Astrocyte (in vitro differentiated cells and primary cell): Measurements from ENCODE around the gene KDM4B. TPM values are rescaled to one million over a fixed set of nuclear protein-coding genes. Genes with fewer than 3 reads are reported as not detected.

Experiments
- DNase-seq: peaks from one replicate; pipeline ENCODE4 v3.0.0-alpha.2; 2010; ENCODE audit warnings: low read depth
- FAIRE-seq: peaks from 2 replicates; lab custom pipeline; 2011; peaks lifted over from hg19 to GRCh38; lab: Jason Lieb, UNC
- H2AFZ ChIP-seq: 2 replicates; pipeline ENCODE4 v1.6.0; 2012; ENCODE audit warnings: low read depth, low read length, inconsistent platforms
- H3K27ac ChIP-seq: 2 replicates; pipeline ENCODE4 v1.5.1; 2011; ENCODE audit warnings: low read depth, low read length, inconsistent platforms
- H3K27me3 ChIP-seq: 2 replicates; pipeline ENCODE4 v1.6.0; 2011; ENCODE audit warnings: low read length, inconsistent platforms; ENCODE audit not compliant: insufficient read depth
- H3K36me3 ChIP-seq: 2 replicates; pipeline ENCODE4 v1.5.1; 2011; ENCODE audit warnings: low read length, inconsistent platforms; ENCODE audit not compliant: insufficient read depth
- H3K4me1 ChIP-seq: 2 replicates; pipeline ENCODE4 v1.5.1; 2011; ENCODE audit warnings: low read length, inconsistent platforms; ENCODE audit not compliant: insufficient read depth
- H3K4me2 ChIP-seq: 2 replicates; pipeline ENCODE4 v1.6.0; 2012; ENCODE audit warnings: low read length, inconsistent platforms
- H3K4me3 ChIP-seq: 2 replicates; pipeline ENCODE4 v1.5.1; 2011; ENCODE audit warnings: low read depth, mild to moderate bottlenecking, low read length, inconsistent platforms; ENCODE audit not compliant: insufficient read depth
- H3K79me2 ChIP-seq: 2 replicates; pipeline ENCODE4 v1.6.0; 2012; ENCODE audit warnings: mild to moderate bottlenecking, low read length, inconsistent platforms; ENCODE audit not compliant: insufficient read depth
- H3K9ac ChIP-seq: 2 replicates; pipeline ENCODE4 v1.6.0; 2012; ENCODE audit warnings: mild to moderate bottlenecking, low read length, inconsistent platforms
- H3K9me3 ChIP-seq: 2 replicates; pipeline ENCODE4 v1.5.1; 2012; ENCODE audit warnings: low read depth, mild to moderate bottlenecking, low read length, inconsistent platforms; ENCODE audit not compliant: insufficient read depth
- H4K20me1 ChIP-seq: 2 replicates; pipeline ENCODE4 v1.6.0; 2012; ENCODE audit warnings: low read length, inconsistent platforms; ENCODE audit not compliant: insufficient read depth
- H3K27ac Mint-ChIP-seq: one replicate; pipeline ENCODE4 v1.8.0; 2021; ENCODE audit warnings: mild to moderate bottlenecking, mixed read lengths; ENCODE audit not compliant: unreplicated experiment
- H3K27me3 Mint-ChIP-seq: one replicate; pipeline ENCODE4 v1.8.0; 2021; ENCODE audit warnings: low read depth, mixed read lengths; ENCODE audit not compliant: unreplicated experiment
- H3K36me3 Mint-ChIP-seq: one replicate; pipeline ENCODE4 v1.8.0; 2021; ENCODE audit warnings: low read depth, mixed read lengths; ENCODE audit not compliant: unreplicated experiment
- H3K4me1 Mint-ChIP-seq: one replicate; pipeline ENCODE4 v1.8.0; 2021; ENCODE audit warnings: low read depth, mixed read lengths; ENCODE audit not compliant: unreplicated experiment
- H3K4me3 Mint-ChIP-seq: one replicate; pipeline ENCODE4 v1.8.0; 2021; ENCODE audit warnings: mild to moderate bottlenecking, moderate library complexity, mixed read lengths; ENCODE audit not compliant: unreplicated experiment
- H3K9me3 Mint-ChIP-seq: one replicate; pipeline ENCODE4 v1.8.0; 2021; ENCODE audit warnings: mild to moderate bottlenecking, mixed read lengths; ENCODE audit not compliant: unreplicated experiment
- EZH2 ChIP-seq: IDR thresholded peaks from 2 replicates; pipeline ENCODE4 v1.6.1; 2012; ENCODE audit warnings: mild to moderate bottlenecking, low read length, inconsistent platforms; ENCODE audit not compliant: insufficient read depth
- total RNA-seq: library from RNA; stranded (reverse); gene quantifications from 2 replicates; pipeline ENCODE4 v1.2.1, GENCODE V29; 2021
- TF ChIP-seq, protein P1 (sequence below): IDR thresholded peaks from 2 replicates; pipeline ENCODE4 v1.5.1; 2011; ENCODE audit warnings: low read depth, mild to moderate bottlenecking, inconsistent platforms, low read length, moderate library complexity; ENCODE audit not compliant: insufficient read depth

Gene KDM4B
- total RNA-seq, 1 donor from 2014 or later: 55.2 TPM

- no peaks in the 10 kb centered on the region for H4K20me1 ChIP-seq
- H3K9me3 ChIP-seq: no peaks in the 10 kb centered on the region
- no peak overlapping the region for H3K4me2 ChIP-seq
- no peaks in the 10 kb centered on the region for H3K79me2 ChIP-seq
- Mint-ChIP-seq H3K4me1 (peaks cover under 1% of the 10 kb centered on the region), H3K27me3 (peaks cover 5% of the 10 kb centered on the region), H3K4me3 (no peak overlapping the region), H3K27ac (no peak overlapping the region), H3K9me3 (no peaks in the 10 kb centered on the region), H3K36me3 (no peaks in the 10 kb centered on the region)
- no peak overlapping the region for H3K27ac ChIP-seq
- no peak overlapping the region for H2AFZ ChIP-seq
- TF ChIP-seq, protein P1, sequence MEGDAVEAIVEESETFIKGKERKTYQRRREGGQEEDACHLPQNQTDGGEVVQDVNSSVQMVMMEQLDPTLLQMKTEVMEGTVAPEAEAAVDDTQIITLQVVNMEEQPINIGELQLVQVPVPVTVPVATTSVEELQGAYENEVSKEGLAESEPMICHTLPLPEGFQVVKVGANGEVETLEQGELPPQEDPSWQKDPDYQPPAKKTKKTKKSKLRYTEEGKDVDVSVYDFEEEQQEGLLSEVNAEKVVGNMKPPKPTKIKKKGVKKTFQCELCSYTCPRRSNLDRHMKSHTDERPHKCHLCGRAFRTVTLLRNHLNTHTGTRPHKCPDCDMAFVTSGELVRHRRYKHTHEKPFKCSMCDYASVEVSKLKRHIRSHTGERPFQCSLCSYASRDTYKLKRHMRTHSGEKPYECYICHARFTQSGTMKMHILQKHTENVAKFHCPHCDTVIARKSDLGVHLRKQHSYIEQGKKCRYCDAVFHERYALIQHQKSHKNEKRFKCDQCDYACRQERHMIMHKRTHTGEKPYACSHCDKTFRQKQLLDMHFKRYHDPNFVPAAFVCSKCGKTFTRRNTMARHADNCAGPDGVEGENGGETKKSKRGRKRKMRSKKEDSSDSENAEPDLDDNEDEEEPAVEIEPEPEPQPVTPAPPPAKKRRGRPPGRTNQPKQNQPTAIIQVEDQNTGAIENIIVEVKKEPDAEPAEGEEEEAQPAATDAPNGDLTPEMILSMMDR: no peak
- TF ChIP-seq EZH2: no peak
- H3K9ac ChIP-seq: no peak overlapping the region
- no peaks in the 10 kb centered on the region for H3K36me3 ChIP-seq
- H3K4me3 ChIP-seq: no peak overlapping the region
- DNase-seq: no peak
- no peaks in the 10 kb centered on the region for H3K27me3 ChIP-seq
- no peaks in the 10 kb centered on the region for H3K4me1 ChIP-seq
- FAIRE-seq: no peak
Measured at GRCh38 chr19:5181329-5181728, 212.4 kb downstream of the KDM4B start.

DNA sequence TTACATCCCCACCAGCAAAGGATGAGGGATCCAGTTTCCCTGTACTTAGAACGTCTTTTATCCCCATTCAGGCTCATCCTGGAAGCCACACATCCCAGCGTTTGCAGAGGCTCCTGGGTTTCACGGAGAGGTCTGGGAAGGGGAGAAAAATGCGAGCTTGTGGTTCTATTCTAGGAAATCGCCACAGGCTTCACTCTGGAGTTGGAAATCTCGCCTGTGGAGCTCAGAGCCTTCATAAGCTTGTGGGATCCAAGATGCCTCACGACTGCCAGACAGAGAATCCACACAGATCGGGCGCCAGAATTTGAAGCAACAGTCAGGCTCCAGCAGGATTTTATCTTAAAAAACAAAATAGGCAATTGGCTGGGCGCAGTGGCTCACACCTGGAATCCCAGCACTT, 213.8 kb downstream of the KDM4B start:
- DNase-seq (no peak), FAIRE-seq (no peak)
- H3K9me3 ChIP-seq: no peaks in the 10 kb centered on the region
- H3K4me2 ChIP-seq: no peak overlapping the region
- H3K79me2 ChIP-seq: no peaks in the 10 kb centered on the region
- Mint-ChIP-seq H3K4me3 (no peak overlapping the region), H3K27me3 (peaks cover 5% of the 10 kb centered on the region), H3K9me3 (no peaks in the 10 kb centered on the region), H3K27ac (no peak overlapping the region), H3K4me1 (peaks cover 2% of the 10 kb centered on the region), H3K36me3 (no peaks in the 10 kb centered on the region)
- H3K27ac ChIP-seq: no peak overlapping the region
- H3K27me3 ChIP-seq: no peaks in the 10 kb centered on the region
- H3K36me3 ChIP-seq: no peaks in the 10 kb centered on the region
- H4K20me1 ChIP-seq: no peaks in the 10 kb centered on the region
- H3K4me1 ChIP-seq: no peaks in the 10 kb centered on the region
- TF ChIP-seq EZH2: no peak
- TF ChIP-seq, protein P1: no peak
- no peak overlapping the region for H3K9ac ChIP-seq
- H3K4me3 ChIP-seq: no peak overlapping the region
- no peak overlapping the region for H2AFZ ChIP-seq

- no peak for TF ChIP-seq EZH2
- TF ChIP-seq, protein P1: no peak
- H3K4me3 Mint-ChIP-seq: no peak overlapping the region
- no peak overlapping the region for H3K4me3 ChIP-seq
- no peak overlapping the region for H3K4me2 ChIP-seq
- no peaks in the 10 kb centered on the region for H3K79me2 ChIP-seq
- H3K4me1 ChIP-seq: no peaks in the 10 kb centered on the region
- peaks cover 8% of the 10 kb centered on the region for H3K27me3 Mint-ChIP-seq
- H3K36me3 Mint-ChIP-seq: no peaks in the 10 kb centered on the region
- FAIRE-seq (no peak), DNase-seq (no peak)
- H3K9ac ChIP-seq: no peak overlapping the region
- H4K20me1 ChIP-seq: no peaks in the 10 kb centered on the region
- H3K4me1 Mint-ChIP-seq: peaks cover 2% of the 10 kb centered on the region
- H3K36me3 ChIP-seq: no peaks in the 10 kb centered on the region
- H3K27ac Mint-ChIP-seq: no peak overlapping the region
- no peaks in the 10 kb centered on the region for H3K27me3 ChIP-seq
- no peak overlapping the region for H3K27ac ChIP-seq
- peaks cover 2% of the 10 kb centered on the region for H3K9me3 Mint-ChIP-seq
- H3K9me3 ChIP-seq: no peaks in the 10 kb centered on the region
- no peak overlapping the region for H2AFZ ChIP-seq
Measured at GRCh38 chr19:5183616-5184015, 214.7 kb downstream of the KDM4B start.
